ENCODE results near the gene E2F6. TPM values are rescaled to one million over a fixed set of nuclear protein-coding genes. Genes with fewer than 3 reads are reported as not detected.

The E2F6 gene
- total RNA-seq, 1 experiment from 2014 or later = 14.2 TPM

GRCh38 chr2:11409572-11409959 lies 56.4 kb downstream of the E2F6 start:
- DNase-seq (ENCODE audit: low spot score) = no peak
- no peak overlapping the region for H3K27ac Mint-ChIP-seq
- CTCF ChIA-PET = interaction anchor here (7.3 kb wide), 1 partner anchor 277 kb away, joined by 91 read pairs; a partner anchor contains a TSS
- TF ChIP-seq HMGA2 (CRISPR knock-in tag; IDR thresholded peaks at IDR 0.05) (no peak), USF2 (CRISPR knock-in tag; IDR thresholded peaks at IDR 0.05) (no peak), OVOL2 (CRISPR knock-in tag; IDR thresholded peaks at IDR 0.05; ENCODE audit: borderline replicate concordance) (no peak), ZNF281 (CRISPR knock-in tag; IDR thresholded peaks at IDR 0.05) (no peak), GABPB1 (CRISPR knock-in tag; IDR thresholded peaks at IDR 0.05) (no peak), NR1H2 (CRISPR knock-in tag; IDR thresholded peaks at IDR 0.05) (no peak), IRF1 (CRISPR knock-in tag; IDR thresholded peaks at IDR 0.05) (no peak), ARID4B (CRISPR knock-in tag; IDR thresholded peaks at IDR 0.05; ENCODE audit: borderline replicate concordance) (no peak), ATF6 (CRISPR knock-in tag; IDR thresholded peaks at IDR 0.05) (no peak)
- no peak for ATAC-seq
- POLR2A ChIA-PET = no interaction called here
- no peak overlapping the region for H3K4me3 Mint-ChIP-seq
- H3K27me3 Mint-ChIP-seq (ENCODE audit: low read depth) = no peaks in the 10 kb centered on the region
- peaks cover 4% of the 10 kb centered on the region for H3K9me3 Mint-ChIP-seq
- H3K36me3 Mint-ChIP-seq = no peaks in the 10 kb centered on the region
- H3K4me1 Mint-ChIP-seq = no peaks in the 10 kb centered on the region; the same call in 1 of the 2 replicates

GRCh38 chr2:11408959-11409571 lies 56.9 kb downstream of the E2F6 start:
- ChIA-PET CTCF (interaction anchor here (7.3 kb wide), 1 partner anchor 276 kb away, joined by 91 read pairs; a partner anchor contains a TSS), POLR2A (no interaction called here)
- DNase-seq (ENCODE audit: low spot score) (no peak), ATAC-seq (no peak)
- peaks cover 4% of the 10 kb centered on the region for H3K9me3 Mint-ChIP-seq
- TF ChIP-seq RELA (CRISPR knock-in tag; IDR thresholded peaks at IDR 0.05; ENCODE audit: borderline replicate concordance) (no peak), OVOL2 (CRISPR knock-in tag; IDR thresholded peaks at IDR 0.05; ENCODE audit: borderline replicate concordance) (no peak), CREM (CRISPR knock-in tag; IDR thresholded peaks at IDR 0.05) (no peak), GRHL2 (CRISPR knock-in tag; IDR thresholded peaks at IDR 0.05; ENCODE audit: insufficient replicate concordance, severe bottlenecking) (no peak)
- H3K36me3 Mint-ChIP-seq = no peaks in the 10 kb centered on the region
- H3K27me3 Mint-ChIP-seq (ENCODE audit: low read depth) = no peaks in the 10 kb centered on the region
- no peak overlapping the region for H3K4me3 Mint-ChIP-seq
- H3K27ac Mint-ChIP-seq = no peak overlapping the region
- H3K4me1 Mint-ChIP-seq = peaks cover 1% of the 10 kb centered on the region
